HG02981 (cell line): ENCODE results near the gene PRAMEF27.
"Not testable (repeated sequence)": the region's sequence is repeated elsewhere in the genome, so short reads cannot be mapped to it uniquely, and the experiment has no call there.

Experiments used
- ATAC-seq: cut with Tn5 transposase; IDR thresholded peaks from one replicate; pipeline ENCODE4 v1.9.1; 2021; ENCODE audit warnings: mild to moderate bottlenecking, moderate library complexity; ENCODE audit not compliant: unreplicated experiment

Gene PRAMEF27

GRCh38 chr1:13056475-13056874, at the start of gene PRAMEF27:
TSS of gene PRAMEF27 (minus strand) at chr1:13056575. CDS start at chr1:13053659, 2,916 bp downstream.
- not testable (repeated sequence) for ATAC-seq

- not testable (repeated sequence) for ATAC-seq
Measured at GRCh38 chr1:13070474-13070873, 14.1 kb upstream of the PRAMEF27 start, which contains the start of gene PRAMEF25. TSS of gene PRAMEF25 (plus strand) at chr1:13070774. CDS start at chr1:13073694, 2,920 bp downstream.

- ATAC-seq: not testable (repeated sequence)
Measured at GRCh38 chr1:13019846-13020245, 36.5 kb downstream of the PRAMEF27 start.

- ATAC-seq: not testable (repeated sequence)
Measured at GRCh38 chr1:13011932-13012331, 44.4 kb downstream of the PRAMEF27 start.

- not testable (repeated sequence) for ATAC-seq
Measured at GRCh38 chr1:13009348-13009747, 47.0 kb downstream of the PRAMEF27 start.

GRCh38 chr1:13005732-13006131, 50.6 kb downstream of the PRAMEF27 start:
- ATAC-seq: not testable (repeated sequence)
